NCI-H1048 (cell line): ENCODE results near the gene HDAC5.
"Not testable (repeated sequence)": the region's sequence is repeated elsewhere in the genome, so short reads cannot be mapped to it uniquely, and the experiment has no call there.

Source experiments
- DNase-seq: peaks from one replicate; lab custom pipeline; 2025; lab: John Stamatoyannopoulos, UW

The HDAC5 gene

GRCh38 chr17:44066204-44066930 lies 57.1 kb downstream of the HDAC5 start, which contains the start of gene LSM12:
Gene LSM12, minus strand, starts transcription at chr17:44066671. Its CDS starts 84 bp downstream, at chr17:44066587.
- peak; percentile 80 for DNase-seq

- DNase-seq: no peak
Observed at GRCh38 chr17:44065668-44066203, 57.7 kb downstream of the HDAC5 start.

- DNase-seq: no peak
Observed at GRCh38 chr17:44063704-44064639, 59.5 kb downstream of the HDAC5 start.

GRCh38 chr17:44062871-44063270 lies 60.6 kb downstream of the HDAC5 start:
- no peak for DNase-seq

- no peak for DNase-seq
Observed at GRCh38 chr17:44061446-44061845, 62.0 kb downstream of the HDAC5 start.

- DNase-seq: no peak
Observed at GRCh38 chr17:44059101-44059892, 64.1 kb downstream of the HDAC5 start.

GRCh38 chr17:44053125-44053872 lies 70.1 kb downstream of the HDAC5 start:
- DNase-seq: no peak

GRCh38 chr17:44049294-44050060 lies 74.0 kb downstream of the HDAC5 start:
- DNase-seq: no peak

GRCh38 chr17:44046893-44047292 lies 76.5 kb downstream of the HDAC5 start:
- not testable (repeated sequence) for DNase-seq

GRCh38 chr17:44045486-44045885 lies 78.0 kb downstream of the HDAC5 start:
- no peak for DNase-seq

GRCh38 chr17:44044071-44044470 lies 79.4 kb downstream of the HDAC5 start:
- no peak for DNase-seq

GRCh38 chr17:44043272-44043696 lies 80.2 kb downstream of the HDAC5 start:
- no peak for DNase-seq

GRCh38 chr17:44039829-44040635 lies 83.4 kb downstream of the HDAC5 start:
- no peak for DNase-seq

GRCh38 chr17:44038604-44039011 lies 84.8 kb downstream of the HDAC5 start:
- DNase-seq: no peak

GRCh38 chr17:44037471-44037870 lies 86.0 kb downstream of the HDAC5 start:
- no peak for DNase-seq

- not testable (repeated sequence) for DNase-seq
Observed at GRCh38 chr17:44034688-44035087, 88.8 kb downstream of the HDAC5 start.

GRCh38 chr17:44033861-44034408 lies 89.5 kb downstream of the HDAC5 start:
- DNase-seq: no peak

- DNase-seq: no peak
Observed at GRCh38 chr17:44030482-44030881, 93.0 kb downstream of the HDAC5 start.

GRCh38 chr17:44029736-44030135 lies 93.7 kb downstream of the HDAC5 start:
- DNase-seq: no peak
